ENCODE measurements around the gene LRRC4C. TPM values are rescaled to one million over a fixed set of nuclear protein-coding genes. Genes with fewer than 3 reads are reported as not detected.

The LRRC4C gene
- total RNA-seq, 4 donors from 2014 or later: 0.19 to 1.1 TPM; not detected in 2

DNA sequence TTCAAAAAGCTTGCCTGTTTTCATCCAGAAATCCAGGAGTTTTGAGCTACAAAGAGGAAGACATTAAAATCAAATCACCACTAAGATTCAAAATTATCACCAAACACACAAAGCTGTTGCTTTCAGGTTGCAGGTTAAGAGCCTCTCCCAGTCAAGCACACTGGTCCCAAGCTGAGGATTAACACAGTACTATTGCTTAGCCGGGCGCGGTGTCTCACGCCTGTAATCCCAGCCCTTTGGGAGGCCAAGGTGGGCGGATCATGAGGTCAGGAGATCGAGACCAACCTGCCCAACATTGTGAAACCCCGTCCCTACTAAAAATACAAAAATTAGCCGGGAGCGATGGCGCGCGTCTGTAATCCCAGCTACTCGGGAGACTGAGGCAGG is 1165.1 kb downstream of the LRRC4C start:
- no peak for DNase-seq (ENCODE audit: low spot score in 2 of 2)
- 82 to 87% methylated on average over 13 of the region's 13 CpGs for WGBS, 2 donors
- intact Hi-C loops (cut with DNase I; ENCODE audit: low total_unique reads): loop anchor here (10.0 kb wide), 1 partner anchor 1130 kb away; no protein-coding TSS in a partner anchor
- no peak overlapping the region for H3K4me3 ChIP-seq (ENCODE audit: low read depth, poor library complexity, severe bottlenecking)
- TF ChIP-seq, protein P1, sequence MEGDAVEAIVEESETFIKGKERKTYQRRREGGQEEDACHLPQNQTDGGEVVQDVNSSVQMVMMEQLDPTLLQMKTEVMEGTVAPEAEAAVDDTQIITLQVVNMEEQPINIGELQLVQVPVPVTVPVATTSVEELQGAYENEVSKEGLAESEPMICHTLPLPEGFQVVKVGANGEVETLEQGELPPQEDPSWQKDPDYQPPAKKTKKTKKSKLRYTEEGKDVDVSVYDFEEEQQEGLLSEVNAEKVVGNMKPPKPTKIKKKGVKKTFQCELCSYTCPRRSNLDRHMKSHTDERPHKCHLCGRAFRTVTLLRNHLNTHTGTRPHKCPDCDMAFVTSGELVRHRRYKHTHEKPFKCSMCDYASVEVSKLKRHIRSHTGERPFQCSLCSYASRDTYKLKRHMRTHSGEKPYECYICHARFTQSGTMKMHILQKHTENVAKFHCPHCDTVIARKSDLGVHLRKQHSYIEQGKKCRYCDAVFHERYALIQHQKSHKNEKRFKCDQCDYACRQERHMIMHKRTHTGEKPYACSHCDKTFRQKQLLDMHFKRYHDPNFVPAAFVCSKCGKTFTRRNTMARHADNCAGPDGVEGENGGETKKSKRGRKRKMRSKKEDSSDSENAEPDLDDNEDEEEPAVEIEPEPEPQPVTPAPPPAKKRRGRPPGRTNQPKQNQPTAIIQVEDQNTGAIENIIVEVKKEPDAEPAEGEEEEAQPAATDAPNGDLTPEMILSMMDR (IDR thresholded peaks at IDR 0.05): no peak
- no peak for TF ChIP-seq POLR2A (IDR thresholded peaks at IDR 0.05)

DNA sequence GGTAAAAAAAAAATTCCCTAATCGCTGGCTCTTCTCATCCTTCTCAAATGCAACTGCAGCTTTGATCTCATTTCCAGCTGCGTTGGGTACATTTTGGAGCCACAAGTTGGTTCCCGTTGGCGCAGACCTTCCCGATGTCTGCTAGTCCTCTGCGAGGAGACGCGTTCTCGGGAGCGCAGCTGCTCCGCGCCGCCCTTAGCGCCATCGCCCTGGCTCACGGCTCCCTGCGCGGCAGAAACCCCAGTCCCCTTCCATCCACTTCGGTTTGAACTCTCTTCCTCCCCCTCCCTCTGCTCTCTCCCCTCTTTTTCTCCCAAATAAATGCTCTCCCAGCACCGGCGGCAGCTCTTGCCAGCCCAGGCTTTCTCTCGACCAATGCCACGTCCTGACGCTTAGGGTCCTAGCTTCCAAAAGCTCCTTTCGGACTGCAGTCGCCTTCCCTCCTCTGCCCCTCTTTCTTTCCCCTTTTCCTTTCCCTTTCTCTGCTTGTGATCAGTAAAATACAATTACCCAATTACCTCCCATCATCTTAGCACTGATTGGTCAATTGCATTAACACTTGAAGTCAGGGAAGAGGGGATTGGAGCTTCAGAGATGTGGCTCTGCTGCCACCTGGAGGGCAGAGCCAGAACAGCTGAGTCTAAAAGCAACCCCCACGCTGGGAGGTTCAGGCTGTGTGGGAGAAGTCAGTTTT is 1165.7 kb downstream of the LRRC4C start:
- WGBS, 2 donors: 1 to 4% methylated on average over 27 of the region's 27 CpGs
- H3K4me3 ChIP-seq (ENCODE audit: low read depth, poor library complexity, severe bottlenecking): peak overlapping the region; percentile 18
- intact Hi-C loops (cut with DNase I; ENCODE audit: low total_unique reads): loop anchor here (10.0 kb wide), 1 partner anchor 1129 kb away; no protein-coding TSS in a partner anchor
- peak; percentile 35 to 87 for DNase-seq (ENCODE audit: low spot score in 2 of 2)
- no peak for TF ChIP-seq POLR2A (IDR thresholded peaks at IDR 0.05)
- TF ChIP-seq, protein P1 (IDR thresholded peaks at IDR 0.05): no peak

DNA sequence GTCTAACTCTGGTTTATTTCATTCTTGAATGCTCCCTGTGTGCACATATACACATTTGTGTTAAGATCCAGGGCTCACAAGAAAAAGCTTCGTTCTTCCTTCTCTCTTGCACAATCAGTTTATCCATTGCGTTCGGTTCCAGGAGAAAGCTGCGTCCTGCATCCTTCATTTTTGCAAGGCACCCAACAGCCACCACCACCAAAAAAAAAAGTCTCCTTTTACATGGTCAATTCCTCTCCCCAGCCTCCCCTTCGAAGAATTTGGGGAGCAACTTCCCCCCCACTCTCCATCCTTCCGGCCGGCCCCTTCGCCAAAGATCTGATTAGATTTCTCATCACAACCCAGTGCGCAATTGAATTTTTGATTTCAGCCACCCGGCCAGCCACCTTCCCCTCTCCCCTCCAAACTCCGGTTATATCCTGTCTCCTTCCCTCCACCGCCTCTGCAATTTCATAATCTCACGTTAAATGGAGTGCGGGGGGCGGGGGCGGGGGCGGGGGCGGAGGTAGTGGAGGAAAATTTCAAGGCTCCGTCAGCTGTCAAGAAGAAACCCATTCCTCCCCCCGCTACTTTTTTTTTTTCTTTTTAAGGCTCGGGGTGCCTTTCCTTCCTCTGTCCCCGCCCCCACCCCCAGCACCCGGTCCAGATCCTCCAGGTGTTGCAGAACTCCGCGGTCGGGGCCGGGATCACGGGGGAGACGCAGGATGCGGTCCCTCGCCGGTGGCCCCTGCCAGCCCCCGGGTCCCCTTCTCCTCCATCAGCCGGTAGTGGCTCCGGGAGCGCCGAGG is 1166.5 kb downstream of the LRRC4C start:
- H3K4me3 ChIP-seq (ENCODE audit: low read depth, poor library complexity, severe bottlenecking): peak overlapping the region; percentile 11
- TF ChIP-seq, protein P1 (IDR thresholded peaks at IDR 0.05): no peak
- TF ChIP-seq POLR2A (IDR thresholded peaks at IDR 0.05): no peak
- intact Hi-C loops (cut with DNase I; ENCODE audit: low total_unique reads): loop anchor here (10.0 kb wide), 1 partner anchor 1128 kb away; no protein-coding TSS in a partner anchor
- no peak for DNase-seq (ENCODE audit: low spot score in 2 of 2)
- 2 to 4% methylated on average over 37 of the region's 37 CpGs for WGBS, 2 donors

DNA sequence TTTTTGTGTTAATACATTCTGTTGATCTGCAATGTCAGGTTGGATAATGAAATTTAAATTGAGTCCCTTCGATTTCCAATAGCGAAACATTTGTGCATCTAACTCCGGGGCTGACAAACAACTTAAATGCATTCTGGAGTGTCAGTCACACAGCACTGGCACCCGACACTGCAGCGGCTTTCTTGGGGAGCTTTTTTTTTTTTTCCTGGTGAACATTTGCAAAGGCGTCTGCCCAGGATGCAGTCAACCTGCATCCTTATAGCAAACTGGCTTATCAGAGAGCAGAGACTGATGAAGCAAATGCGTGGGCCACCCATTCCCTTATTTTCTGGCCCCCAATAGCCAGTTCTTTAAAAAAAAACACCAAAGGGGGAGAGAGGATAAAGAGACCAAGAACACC is 1167.7 kb downstream of the LRRC4C start:
- intact Hi-C loops (cut with DNase I; ENCODE audit: low total_unique reads): loop anchor here (10.0 kb wide), 1 partner anchor 1127 kb away; no protein-coding TSS in a partner anchor
- no peak for DNase-seq (ENCODE audit: low spot score in 2 of 2)
- 75 to 81% methylated on average over 7 of the region's 7 CpGs for WGBS, 2 donors
- no peak for TF ChIP-seq POLR2A (IDR thresholded peaks at IDR 0.05)
- TF ChIP-seq, protein P1 (IDR thresholded peaks at IDR 0.05): no peak
- no peak overlapping the region for H3K4me3 ChIP-seq (ENCODE audit: low read depth, poor library complexity, severe bottlenecking)

DNA sequence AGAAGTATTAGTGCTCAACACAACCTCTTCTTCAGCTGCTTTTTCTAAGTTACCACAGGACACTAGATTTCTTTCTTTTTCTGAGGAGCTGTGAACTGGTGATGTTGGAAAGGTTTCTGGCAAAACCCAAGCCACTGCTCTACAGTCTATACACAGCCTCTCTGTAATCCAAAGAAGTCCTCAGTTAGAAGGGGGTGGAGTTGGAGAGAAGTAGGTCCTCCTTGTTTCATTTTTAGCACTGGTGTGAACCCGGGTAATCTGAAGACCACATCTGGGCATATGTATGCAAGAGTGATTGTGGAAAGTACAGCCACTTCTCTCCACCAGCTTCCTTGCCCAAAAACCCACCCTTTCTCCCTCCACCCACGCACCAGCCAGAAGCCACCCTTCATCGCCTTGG is 1168.1 kb downstream of the LRRC4C start:
- 61 to 65% methylated on average over 3 of the region's 3 CpGs for WGBS, 2 donors
- DNase-seq (ENCODE audit: low spot score in 2 of 2): no peak

More for the DNA sequence above, 1168.1 kb downstream of the LRRC4C start:
- TF ChIP-seq, protein P1 (IDR thresholded peaks at IDR 0.05): no peak
- no peak for TF ChIP-seq POLR2A (IDR thresholded peaks at IDR 0.05)
- no peak overlapping the region for H3K4me3 ChIP-seq (ENCODE audit: low read depth, poor library complexity, severe bottlenecking)
- intact Hi-C loops (cut with DNase I; ENCODE audit: low total_unique reads): loop anchor here (10.0 kb wide), 1 partner anchor 1127 kb away; no protein-coding TSS in a partner anchor
